ENCODE data around the gene CDK6. TPM values are rescaled to one million over a fixed set of nuclear protein-coding genes. Genes with fewer than 3 reads are reported as not detected.
"Not testable (repeated sequence)": the region's sequence is repeated elsewhere in the genome, so short reads cannot be mapped to it uniquely, and the experiment has no call there.

Gene CDK6
- total RNA-seq, 1 donor = 45.6 TPM

- H3K4me2 ChIP-seq (ENCODE audit: insufficient read depth, low read length) = peak overlapping the region; percentile 35
- no peaks in the 10 kb centered on the region for H3K27me3 ChIP-seq (ENCODE audit: insufficient read depth, low read length)
- DNase-seq (ENCODE audit: insufficient read length, low spot score, missing footprints) = no peak
- H3K9me3 ChIP-seq (ENCODE audit: low read depth, low read length) = no peaks in the 10 kb centered on the region
- H3K36me3 ChIP-seq (ENCODE audit: insufficient read depth, low read length) = no peaks in the 10 kb centered on the region
- no peak overlapping the region for H2AFZ ChIP-seq (ENCODE audit: low read length)
- peaks cover 51% of the 10 kb centered on the region for H3K4me1 ChIP-seq (ENCODE audit: insufficient read depth, low read length)
- H3K27ac ChIP-seq (ENCODE audit: low read depth, low read length) = peak overlapping the region; percentile 82
- no peak for TF ChIP-seq CTCF (IDR thresholded peaks at IDR 0.05; ENCODE audit: extremely low read depth, low read depth, low read length)
- H3K4me3 ChIP-seq (ENCODE audit: insufficient read depth, low read length) = no peak overlapping the region
- peaks cover 82% of the 10 kb centered on the region for H3K79me2 ChIP-seq (ENCODE audit: insufficient read depth, low read length)
- no peaks in the 10 kb centered on the region for H4K20me1 ChIP-seq (ENCODE audit: insufficient read depth, low read length)
These were observed 89.1 kb downstream of the CDK6 start for GRCh38 chr7:92747041-92747835.

- no peak overlapping the region for H3K27ac ChIP-seq (ENCODE audit: low read depth, low read length)
These were observed 91.1 kb downstream of the CDK6 start for GRCh38 chr7:92745241-92745640.

GRCh38 chr7:92744180-92744579 is 92.2 kb downstream of the CDK6 start:
- H3K79me2 ChIP-seq (ENCODE audit: insufficient read depth, low read length) = peaks cover 81% of the 10 kb centered on the region
- H3K4me1 ChIP-seq (ENCODE audit: insufficient read depth, low read length) = peaks cover 46% of the 10 kb centered on the region
- peak overlapping the region; percentile 17 for H3K27ac ChIP-seq (ENCODE audit: low read depth, low read length)
- H3K4me2 ChIP-seq (ENCODE audit: insufficient read depth, low read length); H4K20me1 ChIP-seq (ENCODE audit: insufficient read depth, low read length); H2AFZ ChIP-seq (ENCODE audit: low read length); H3K9me3 ChIP-seq (ENCODE audit: low read depth, low read length); H3K27me3 ChIP-seq (ENCODE audit: insufficient read depth, low read length); H3K36me3 ChIP-seq (ENCODE audit: insufficient read depth, low read length); DNase-seq (ENCODE audit: insufficient read length, low spot score, missing footprints); H3K4me3 ChIP-seq (ENCODE audit: insufficient read depth, low read length): not testable (repeated sequence)

More at GRCh38 chr7:92745241-92745640, 91.1 kb downstream of the CDK6 start:
- H3K4me2 ChIP-seq (ENCODE audit: insufficient read depth, low read length) = no peak overlapping the region
- no peak for TF ChIP-seq CTCF (IDR thresholded peaks at IDR 0.05; ENCODE audit: extremely low read depth, low read depth, low read length)
- H2AFZ ChIP-seq (ENCODE audit: low read length) = no peak overlapping the region
- H3K9me3 ChIP-seq (ENCODE audit: low read depth, low read length) = no peaks in the 10 kb centered on the region
- H3K27me3 ChIP-seq (ENCODE audit: insufficient read depth, low read length) = no peaks in the 10 kb centered on the region
- peaks cover 52% of the 10 kb centered on the region for H3K4me1 ChIP-seq (ENCODE audit: insufficient read depth, low read length)
- H3K4me3 ChIP-seq (ENCODE audit: insufficient read depth, low read length) = no peak overlapping the region
- peaks cover 81% of the 10 kb centered on the region for H3K79me2 ChIP-seq (ENCODE audit: insufficient read depth, low read length)
- no peaks in the 10 kb centered on the region for H4K20me1 ChIP-seq (ENCODE audit: insufficient read depth, low read length)
- H3K36me3 ChIP-seq (ENCODE audit: insufficient read depth, low read length) = no peaks in the 10 kb centered on the region
- no peak for DNase-seq (ENCODE audit: insufficient read length, low spot score, missing footprints)

GRCh38 chr7:92742186-92742585 is 94.2 kb downstream of the CDK6 start:
- Histone ChIP-seq H3K4me1 (ENCODE audit: insufficient read depth, low read length) (peaks cover 36% of the 10 kb centered on the region), H3K4me3 (ENCODE audit: insufficient read depth, low read length) (no peak overlapping the region), H3K9me3 (ENCODE audit: low read depth, low read length) (no peaks in the 10 kb centered on the region), H3K27me3 (ENCODE audit: insufficient read depth, low read length) (no peaks in the 10 kb centered on the region), H2AFZ (ENCODE audit: low read length) (no peak overlapping the region), H3K4me2 (ENCODE audit: insufficient read depth, low read length) (peak overlapping the region; percentile 9), H3K79me2 (ENCODE audit: insufficient read depth, low read length) (peaks cover 83% of the 10 kb centered on the region), H4K20me1 (ENCODE audit: insufficient read depth, low read length) (no peaks in the 10 kb centered on the region), H3K27ac (ENCODE audit: low read depth, low read length) (peak overlapping the region; percentile 67), H3K36me3 (ENCODE audit: insufficient read depth, low read length) (no peaks in the 10 kb centered on the region)
- no peak for TF ChIP-seq CTCF (IDR thresholded peaks at IDR 0.05; ENCODE audit: extremely low read depth, low read depth, low read length)
- no peak for DNase-seq (ENCODE audit: insufficient read length, low spot score, missing footprints)
